PC-9 (cell line): ENCODE results near the gene CXCL16. TPM values are rescaled to one million over a fixed set of nuclear protein-coding genes. Genes with fewer than 3 reads are reported as not detected.

ENCODE experiments used
- BruUV-seq: library from RNA; stranded (reverse); fragments of 400-500 nt; replicated peaks from 2 replicates; lab custom pipeline; 2021; lab: Mats Ljungman, UMichigan
- CTCF ChIA-PET: fragments of 300-600 bp; sonication (Branson Sonifier 250); formaldehyde crosslinking; loops from one replicate; lab custom pipeline; 2022; ENCODE audit warnings: antibody characterized with exemption; lab: Charles Lee
- POLR2A ChIA-PET: fragments of 300-600 bp; sonication (Branson Sonifier 250); formaldehyde crosslinking; loops from one replicate; lab custom pipeline; 2022; ENCODE audit warnings: antibody characterized with exemption; ENCODE audit not compliant: unreplicated experiment; lab: Charles Lee
- DNase-seq, 2 experiments: peaks; one replicate each; pipeline versions ENCODE4 v3.0.0 to v3.0.0-alpha.2; 2015 to 2022; ENCODE audit warnings: mixed read lengths in 1 of 2
- H2AFZ ChIP-seq: fragments of 200-600 bp; sonication (generic); 2 replicates; pipeline ENCODE4 v1.8.1; 2017; ENCODE audit warnings: antibody characterized with exemption
- H3F3A ChIP-seq: fragments of 200-600 bp; sonication (generic); 2 replicates; pipeline ENCODE4 v1.8.1; 2017; ENCODE audit warnings: antibody characterized with exemption, mild to moderate bottlenecking, low read depth; ENCODE audit not compliant: insufficient read depth
- H3K27ac ChIP-seq: fragments of 200-600 bp; sonication (generic); 2 replicates; pipeline ENCODE4 v1.6.1; 2016; ENCODE audit warnings: mixed run types
- H3K27me3 ChIP-seq: fragments of 200-600 bp; sonication (generic); 2 replicates; pipeline ENCODE4 v1.6.1; 2016; ENCODE audit warnings: low read depth, mixed run types; ENCODE audit not compliant: insufficient read depth
- H3K36me3 ChIP-seq: fragments of 200-600 bp; sonication (generic); 2 replicates; pipeline ENCODE4 v1.6.1; 2016; ENCODE audit warnings: low read depth, mixed run types
- H3K4me1 ChIP-seq: fragments of 200-600 bp; sonication (generic); replicated peaks from 2 replicates; pipeline ENCODE4 v1.6.1; 2016; ENCODE audit warnings: mixed run types; ENCODE audit not compliant: insufficient read depth
- H3K4me2 ChIP-seq: fragments of 200-600 bp; sonication (generic); 2 replicates; pipeline ENCODE4 v1.6.1; 2017; ENCODE audit warnings: mixed run types
- H3K4me3 ChIP-seq: fragments of 200-600 bp; sonication (generic); 2 replicates; pipeline ENCODE4 v1.6.1; 2016; ENCODE audit warnings: mixed run types
- H3K79me2 ChIP-seq: fragments of 200-600 bp; sonication (generic); 2 replicates; pipeline ENCODE4 v1.6.1; 2017; ENCODE audit warnings: low read depth, mixed run types
- H3K9me2 ChIP-seq: fragments of 200-600 bp; sonication (generic); 2 replicates; pipeline ENCODE4 v1.8.1; 2017; ENCODE audit warnings: mild to moderate bottlenecking; ENCODE audit not compliant: insufficient read depth
- H3K9me3 ChIP-seq: fragments of 200-600 bp; sonication (generic); 2 replicates; pipeline ENCODE4 v1.8.1; 2016; ENCODE audit warnings: low read depth; ENCODE audit not compliant: insufficient read depth
- H4K20me1 ChIP-seq: fragments of 200-600 bp; sonication (generic); 2 replicates; pipeline ENCODE4 v1.8.1; 2017; ENCODE audit not compliant: insufficient read depth
- CTCF ChIP-seq: fragments of 200-600 bp; sonication (generic); conservative IDR thresholded peaks from 2 replicates; pipeline ENCODE4 v1.6.1; 2017; ENCODE audit warnings: mixed run types, antibody characterized with exemption, mild to moderate bottlenecking, moderate library complexity
- EZH2 ChIP-seq: fragments of 200-600 bp; sonication (generic); IDR thresholded peaks from 2 replicates; pipeline ENCODE4 v1.8.0; 2017; ENCODE audit warnings: antibody characterized with exemption, low read depth
- intact Hi-C: fragments of 100-400 bp; cut with micrococcal nuclease; formaldehyde crosslinking; loops from one replicate; pipeline ENCODE4 v1.10.0; 2022; ENCODE audit not compliant: unreplicated experiment
- total RNA-seq: library from RNA; stranded (reverse); gene quantifications from 2 replicates; pipeline ENCODE4 v1.2.3, GENCODE V29; 2021

Gene CXCL16
- total RNA-seq, 1 experiment from 2014 or later = 52.4 TPM

- Histone ChIP-seq H3K9me2 (no peaks in the 10 kb centered on the region), H3K36me3 (no peaks in the 10 kb centered on the region), H4K20me1 (no peaks in the 10 kb centered on the region; the same call in 1 of the 2 replicates), H3K27ac (no peak overlapping the region), H3K9me3 (no peaks in the 10 kb centered on the region), H3K4me2 (no peak overlapping the region), H3K79me2 (no peaks in the 10 kb centered on the region), H3K4me3 (no peak overlapping the region), H3K27me3 (peaks cover 41% of the 10 kb centered on the region), H3F3A (no peaks in the 10 kb centered on the region; the same call in 1 of the 2 replicates), H2AFZ (no peak overlapping the region), H3K4me1 (no peaks in the 10 kb centered on the region)
- no peak for DNase-seq
- ChIA-PET POLR2A (interaction anchor here (0.6 to 0.7 kb wide), 2 partner anchors 12 to 15 kb away, joined by 3 to 6 read pairs; no protein-coding TSS in a partner anchor), CTCF (no interaction called here)
- TF ChIP-seq CTCF (no peak), EZH2 (no peak)
- no TSS peak for BruUV-seq
- intact Hi-C loops = no loop called here
These were observed 13.7 kb upstream of the CXCL16 start for GRCh38 chr17:4753392-4753791.

DNA sequence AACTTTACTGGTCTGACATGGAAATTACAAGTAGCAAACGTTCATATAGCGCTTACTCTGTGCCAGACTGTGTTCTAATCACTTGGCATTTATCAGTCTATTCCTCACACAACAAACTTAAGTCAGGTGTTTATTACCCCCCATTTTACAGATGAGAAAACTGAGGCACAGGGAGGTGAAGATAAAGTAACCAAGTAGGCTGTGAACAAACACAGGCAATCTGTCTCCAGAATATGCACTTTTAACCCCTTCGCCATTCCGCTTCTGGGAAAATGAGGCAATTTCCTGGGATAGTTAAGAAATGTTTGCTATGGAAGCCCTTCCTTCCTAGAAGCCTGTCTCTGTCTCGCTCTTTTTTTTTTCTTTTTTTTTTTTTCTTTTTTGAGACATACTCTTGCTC, 12.2 kb upstream of the CXCL16 start:
- Histone ChIP-seq H3K27me3 (peaks cover 35% of the 10 kb centered on the region), H3K36me3 (no peaks in the 10 kb centered on the region), H4K20me1 (no peaks in the 10 kb centered on the region; the same call in 1 of the 2 replicates), H3K4me3 (no peak overlapping the region), H3K9me3 (no peaks in the 10 kb centered on the region), H3K9me2 (no peaks in the 10 kb centered on the region), H3F3A (no peaks in the 10 kb centered on the region; the same call in 1 of the 2 replicates), H2AFZ (no peak overlapping the region), H3K4me1 (no peaks in the 10 kb centered on the region), H3K27ac (no peak overlapping the region), H3K4me2 (no peak overlapping the region), H3K79me2 (no peaks in the 10 kb centered on the region)
- ChIA-PET CTCF (no interaction called here), POLR2A (no interaction called here)
- DNase-seq = no peak
- no TSS peak for BruUV-seq
- no peak for TF ChIP-seq CTCF
- TF ChIP-seq EZH2 = no peak
- intact Hi-C loops = no loop called here

GRCh38 chr17:4750606-4751005, 10.9 kb upstream of the CXCL16 start:
- peaks cover 27% of the 10 kb centered on the region for H3K27me3 ChIP-seq
- H3K4me1 ChIP-seq = no peaks in the 10 kb centered on the region
- no TSS peak for BruUV-seq

More at GRCh38 chr17:4750606-4751005, 10.9 kb upstream of the CXCL16 start:
- Histone ChIP-seq H3K4me2 (no peak overlapping the region), H3K36me3 (no peaks in the 10 kb centered on the region), H4K20me1 (no peaks in the 10 kb centered on the region; the same call in 1 of the 2 replicates), H3K27ac (no peak overlapping the region), H2AFZ (no peak overlapping the region), H3K9me2 (no peaks in the 10 kb centered on the region), H3K9me3 (no peaks in the 10 kb centered on the region), H3F3A (no peaks in the 10 kb centered on the region), H3K4me3 (no peak overlapping the region), H3K79me2 (no peaks in the 10 kb centered on the region)
- ChIA-PET CTCF (no interaction called here), POLR2A (no interaction called here)
- TF ChIP-seq EZH2 = no peak
- TF ChIP-seq CTCF = no peak
- DNase-seq = no peak
- intact Hi-C loops = no loop called here
